ENCODE measurements around the gene SMIM21.

SMIM21 gene

DNA sequence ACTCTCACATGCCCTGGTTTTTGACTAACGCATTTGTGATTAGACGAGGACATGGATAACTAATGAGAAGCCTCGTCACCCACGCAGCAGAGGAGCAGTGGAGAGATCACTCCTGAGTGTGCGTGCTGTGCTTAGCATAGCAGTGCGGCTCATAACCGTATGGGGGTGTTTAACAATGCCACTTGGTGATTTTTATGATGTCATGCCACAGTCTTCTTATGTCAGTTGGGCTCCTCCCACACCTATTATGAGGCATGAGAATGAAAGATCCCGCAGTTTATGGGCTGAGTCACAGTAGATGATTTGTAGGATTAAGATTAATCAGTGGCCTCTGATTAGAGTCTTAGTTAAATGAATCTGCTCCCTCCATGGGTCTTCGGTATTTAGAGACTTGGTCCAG lies 2.5 kb upstream of the SMIM21 start:
- no peak overlapping the region for H3K4me3 ChIP-seq (ENCODE audit: low read depth, low read length)
- DNase-seq (ENCODE audit: low read depth): no peak

DNA sequence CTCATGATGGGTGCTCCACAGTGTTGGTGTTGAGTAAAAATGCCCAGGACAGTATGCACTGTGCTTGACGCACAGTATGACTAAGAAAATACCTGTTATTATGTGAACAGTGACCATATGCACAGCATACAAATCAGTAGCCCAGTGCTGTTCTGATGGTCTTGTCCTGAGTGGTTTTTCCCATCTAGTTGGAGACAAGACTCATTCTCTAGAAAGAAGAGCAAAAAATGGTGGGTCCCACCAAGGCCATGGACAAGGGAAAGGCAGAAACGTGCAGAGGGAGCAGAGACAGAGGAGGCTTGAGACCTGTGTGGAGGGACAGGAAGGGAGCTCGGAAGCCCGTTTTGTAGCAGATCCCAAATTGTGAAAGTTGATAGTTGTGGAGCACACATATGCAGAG lies 987 bp upstream of the SMIM21 start:
- DNase-seq (ENCODE audit: low read depth): no peak
- no peak overlapping the region for H3K4me3 ChIP-seq (ENCODE audit: low read depth, low read length)

DNA sequence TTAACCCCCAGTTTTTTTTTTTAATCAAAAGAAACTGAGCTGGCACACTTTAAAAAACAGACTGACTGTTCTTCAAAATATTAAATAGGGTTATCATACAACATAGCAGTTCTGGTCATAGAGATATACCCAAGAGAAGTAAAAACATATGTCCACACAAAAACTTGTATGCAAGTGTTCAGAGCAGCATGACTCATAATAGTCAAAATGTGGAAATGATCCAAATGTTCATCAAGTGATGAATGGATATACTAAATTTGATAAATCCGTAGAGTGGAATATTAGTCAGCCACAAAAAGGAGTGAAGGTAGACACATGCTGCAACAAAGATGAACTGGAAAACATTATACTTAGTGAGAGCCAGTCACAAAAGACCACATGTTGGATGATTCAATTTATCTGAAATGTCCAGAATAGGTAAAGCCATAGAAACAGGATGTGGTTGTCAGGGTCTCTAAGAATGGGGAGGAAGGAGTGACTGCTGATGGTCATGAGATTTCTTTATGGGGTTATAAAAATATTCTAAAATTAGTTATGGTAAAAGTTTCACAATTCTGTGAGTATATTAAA lies 5.1 kb downstream of the SMIM21 start:
- DNase-seq (ENCODE audit: low read depth): no peak
- no peak overlapping the region for H3K4me3 ChIP-seq (ENCODE audit: low read depth, low read length)

DNA sequence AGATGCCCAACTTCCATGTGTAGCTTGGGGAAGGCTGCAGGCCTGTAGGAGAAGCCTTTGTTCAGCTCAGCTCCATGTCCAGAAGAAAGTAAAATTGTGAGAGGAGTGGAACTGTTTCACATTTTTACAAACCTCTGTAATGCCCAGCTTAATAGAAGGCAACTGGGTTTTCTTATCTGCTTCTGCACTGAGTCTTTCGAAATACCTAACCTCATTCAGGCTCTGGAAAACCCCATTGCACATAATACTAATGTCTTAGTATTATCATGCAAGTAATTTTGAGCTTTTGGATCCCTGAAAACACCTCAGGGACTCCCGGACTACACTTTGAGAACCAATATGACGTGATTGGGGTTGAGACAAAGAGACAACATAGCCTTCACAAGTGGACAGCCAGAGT lies 5.8 kb downstream of the SMIM21 start:
- no peak overlapping the region for H3K4me3 ChIP-seq (ENCODE audit: low read depth, low read length)
- no peak for DNase-seq (ENCODE audit: low read depth)

DNA sequence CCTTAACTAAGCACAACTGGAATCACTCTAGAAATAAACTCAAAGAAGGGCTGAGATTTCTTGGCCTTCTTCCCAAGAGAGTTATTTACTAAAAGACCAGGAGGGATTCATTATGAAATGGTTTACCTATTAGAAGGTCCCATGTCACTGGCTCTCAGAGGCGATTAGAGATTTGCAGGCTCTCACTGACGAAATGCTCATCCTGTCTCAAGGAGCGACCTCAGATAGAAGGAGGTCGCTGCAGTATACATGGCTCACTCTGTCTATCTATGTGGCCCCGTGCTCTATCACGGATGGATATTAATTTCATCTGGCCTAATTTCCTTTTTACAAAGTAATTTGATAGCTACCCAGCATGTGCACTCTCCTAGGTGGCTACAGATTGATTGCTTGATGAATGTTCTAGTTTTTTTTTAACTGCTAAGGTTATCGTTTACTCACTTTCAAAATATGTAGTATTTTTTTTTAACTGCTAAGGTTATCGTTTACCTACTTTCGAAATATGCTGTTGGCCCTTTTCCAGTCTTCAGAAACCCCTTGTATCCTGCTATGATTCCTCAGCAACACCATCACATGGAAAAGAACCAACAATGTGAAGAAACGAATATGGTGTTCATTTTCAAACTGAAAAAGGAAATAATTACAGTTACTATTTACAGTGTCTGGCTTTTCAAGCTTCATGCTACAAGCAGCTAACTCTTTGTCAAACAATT lies 9.1 kb downstream of the SMIM21 start:
- no peak for DNase-seq (ENCODE audit: low read depth)
- H3K4me3 ChIP-seq (ENCODE audit: low read depth, low read length): no peak overlapping the region

DNA sequence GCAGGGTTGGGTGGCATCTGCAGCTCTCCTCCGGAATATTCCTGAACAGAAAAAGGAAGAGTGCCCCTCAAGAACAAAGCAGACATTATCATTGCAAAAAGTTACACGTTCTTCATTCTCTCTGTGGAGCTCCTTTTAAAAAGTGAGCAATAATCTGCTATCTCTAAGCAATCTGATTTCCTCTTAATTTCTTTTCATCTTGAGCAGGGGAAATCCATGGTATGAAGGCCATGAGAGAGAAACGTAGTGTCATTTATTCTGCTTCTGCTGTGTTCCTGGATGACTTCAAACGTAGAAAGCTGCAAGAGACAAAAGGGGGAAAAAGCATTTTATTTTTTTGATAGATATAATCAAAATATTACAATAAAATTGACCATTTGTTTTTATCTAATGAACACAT lies 16.9 kb downstream of the SMIM21 start:
- H3K4me3 ChIP-seq (ENCODE audit: low read depth, low read length): no peak overlapping the region
- no peak for DNase-seq (ENCODE audit: low read depth)

DNA sequence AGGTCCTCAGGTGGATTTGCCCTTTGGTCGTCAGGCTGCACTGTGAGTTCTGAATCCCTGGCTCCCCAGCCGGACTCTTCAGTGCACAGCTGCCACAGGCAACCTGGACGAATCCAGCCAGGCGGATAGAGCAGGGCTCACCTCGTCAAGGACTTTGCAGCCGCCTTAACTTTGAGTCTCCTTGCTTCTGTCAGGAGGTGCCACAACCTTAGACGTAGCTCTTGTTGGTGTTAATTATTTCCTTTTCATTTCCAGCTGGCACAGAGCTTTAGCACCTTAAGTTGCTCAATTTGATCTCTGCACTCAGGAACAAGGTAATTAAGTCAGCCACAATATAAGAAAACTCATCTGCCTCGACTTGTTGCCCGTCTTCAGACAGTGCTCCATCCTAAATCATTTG lies 17.7 kb downstream of the SMIM21 start:
- no peak overlapping the region for H3K4me3 ChIP-seq (ENCODE audit: low read depth, low read length)
- no peak for DNase-seq (ENCODE audit: low read depth)

DNA sequence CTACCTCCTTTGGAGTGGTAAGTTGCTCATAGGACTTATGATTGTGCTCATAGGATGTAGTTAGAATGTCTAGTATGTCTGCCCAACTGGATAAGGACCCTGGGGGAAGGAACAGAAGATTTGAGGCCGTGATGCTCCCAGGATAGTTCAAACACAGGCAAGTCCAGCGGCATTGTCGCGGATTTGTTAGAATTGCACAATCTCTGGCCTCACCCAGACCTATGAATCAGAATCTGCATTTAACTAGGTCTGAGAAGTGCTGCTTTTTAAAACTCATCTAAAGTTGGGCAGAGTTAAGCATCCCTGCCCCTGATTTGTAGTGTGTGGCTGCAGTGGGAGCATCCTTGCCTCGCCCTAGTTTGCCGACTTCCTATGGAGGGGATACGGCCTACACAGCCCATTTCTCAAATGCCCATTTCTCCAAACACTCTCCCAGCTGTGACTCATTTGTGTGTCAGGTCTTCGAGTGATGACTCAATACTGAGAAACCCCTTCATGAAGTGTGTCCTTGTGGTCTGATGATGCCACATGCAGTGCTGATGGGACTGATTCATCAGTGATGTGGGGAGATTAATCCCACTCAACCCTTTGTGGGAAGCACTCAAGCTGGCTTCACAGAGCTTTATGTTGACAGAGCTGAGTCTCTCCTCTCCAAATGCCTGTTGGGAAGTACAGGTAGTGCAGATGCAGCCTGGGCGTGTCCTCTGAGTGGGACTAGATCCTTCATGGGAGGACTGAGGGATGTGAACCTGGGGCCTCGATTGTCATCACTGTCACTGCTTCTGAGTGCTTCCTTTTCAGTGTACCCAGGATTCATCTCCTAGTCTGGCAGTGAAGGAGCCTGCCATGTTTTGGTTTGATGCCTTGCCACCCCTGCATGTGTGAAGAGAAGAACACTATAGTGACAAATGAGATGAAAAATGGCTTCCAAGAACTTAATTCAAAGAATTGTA lies 18.7 kb downstream of the SMIM21 start:
- peak; percentile 99 for DNase-seq (ENCODE audit: low read depth)
- H3K4me3 ChIP-seq (ENCODE audit: low read depth, low read length): no peak overlapping the region

DNA sequence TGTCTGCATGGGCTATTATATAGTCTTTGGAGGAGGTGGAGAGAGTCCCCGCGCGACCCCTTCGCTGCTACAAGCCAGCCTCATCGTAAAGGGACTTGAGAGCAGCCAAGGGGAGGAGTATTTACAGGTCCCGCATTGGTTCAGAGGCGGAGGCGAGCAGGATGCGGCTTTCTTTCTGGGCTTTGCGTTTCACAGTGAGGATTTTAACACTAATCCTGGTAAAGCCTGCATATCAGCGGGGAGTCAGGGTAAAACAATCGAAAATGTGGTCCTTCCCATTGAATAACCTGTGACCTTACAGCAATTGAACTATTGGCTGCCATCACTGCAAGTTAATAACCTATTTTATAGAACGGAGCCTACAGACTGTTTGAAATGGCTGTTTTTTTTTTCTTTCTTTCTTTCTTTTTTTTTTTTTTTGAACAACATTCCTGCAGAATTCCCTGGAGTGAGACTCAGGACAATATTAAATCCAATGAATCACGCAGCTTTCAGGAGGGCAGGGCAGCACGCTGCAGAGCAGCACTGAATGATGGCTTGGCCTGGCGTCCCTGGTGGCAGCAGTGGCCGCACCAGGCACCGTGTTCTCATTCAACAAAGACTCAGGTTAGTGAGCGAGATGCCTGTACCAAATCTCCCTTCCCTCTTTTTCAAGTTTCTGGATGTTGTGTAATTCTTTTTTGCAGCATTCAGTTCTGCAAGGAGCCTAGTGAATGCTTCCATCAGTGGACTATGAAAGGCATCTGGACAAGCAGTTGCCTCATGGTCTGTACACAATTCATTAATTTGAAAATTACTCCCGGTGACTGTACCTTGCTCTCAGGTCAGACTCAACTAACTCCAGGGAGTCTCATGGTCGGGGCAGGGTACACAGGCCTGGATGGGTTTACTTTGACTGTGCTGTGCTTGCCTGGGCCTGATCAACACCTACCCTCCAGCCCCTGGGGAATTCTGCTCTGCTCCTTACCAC lies 19.8 kb downstream of the SMIM21 start:
- no peak overlapping the region for H3K4me3 ChIP-seq (ENCODE audit: low read depth, low read length)
- peak; percentile 42 for DNase-seq (ENCODE audit: low read depth)

DNA sequence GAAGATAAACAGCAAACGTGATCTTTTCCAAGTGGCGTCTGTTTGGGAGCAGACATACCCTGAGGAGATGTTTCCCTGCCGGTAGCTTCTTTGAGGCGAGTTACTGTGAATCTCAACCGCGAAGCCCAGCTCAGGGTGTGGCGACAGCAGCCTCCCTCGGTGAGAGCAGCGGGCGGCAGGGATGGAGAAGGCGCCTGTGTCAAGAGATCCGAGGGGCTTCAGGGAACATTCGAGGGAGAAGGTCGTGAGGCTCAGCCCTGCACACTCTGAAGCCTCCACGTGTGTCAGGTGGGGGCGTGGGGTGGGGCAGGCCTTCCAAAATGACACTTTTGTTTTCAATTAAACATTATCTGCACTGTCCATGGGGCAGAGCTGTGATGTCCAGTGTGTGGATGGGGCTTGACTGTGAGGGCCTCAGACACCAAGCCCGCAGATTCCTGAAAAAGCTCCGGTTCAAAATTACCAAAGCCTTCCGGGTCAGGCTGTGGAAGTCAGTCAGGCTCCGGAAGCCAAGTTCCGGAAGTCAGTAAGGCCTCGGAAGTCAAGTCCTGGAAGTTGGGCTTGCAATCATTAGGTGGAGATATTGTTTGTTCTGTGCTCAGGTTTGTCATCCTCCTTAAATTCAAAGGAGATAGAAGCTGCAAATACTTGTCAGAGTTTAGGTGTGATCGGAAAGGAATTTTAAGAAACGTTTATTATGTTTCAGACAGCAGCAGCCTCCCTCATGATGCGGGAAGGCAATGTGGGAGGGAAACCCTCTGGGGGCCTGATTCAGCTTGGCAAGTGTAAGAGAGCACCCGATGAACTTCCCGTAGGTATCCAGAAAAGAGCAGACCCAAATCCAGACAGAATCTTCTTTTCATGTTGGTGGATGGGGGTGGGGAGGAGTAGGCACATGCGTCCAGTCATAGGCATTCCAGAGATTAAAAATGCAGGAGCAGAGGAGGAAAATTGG lies 20.7 kb downstream of the SMIM21 start:
- no peak for DNase-seq (ENCODE audit: low read depth)
- no peak overlapping the region for H3K4me3 ChIP-seq (ENCODE audit: low read depth, low read length)

DNA sequence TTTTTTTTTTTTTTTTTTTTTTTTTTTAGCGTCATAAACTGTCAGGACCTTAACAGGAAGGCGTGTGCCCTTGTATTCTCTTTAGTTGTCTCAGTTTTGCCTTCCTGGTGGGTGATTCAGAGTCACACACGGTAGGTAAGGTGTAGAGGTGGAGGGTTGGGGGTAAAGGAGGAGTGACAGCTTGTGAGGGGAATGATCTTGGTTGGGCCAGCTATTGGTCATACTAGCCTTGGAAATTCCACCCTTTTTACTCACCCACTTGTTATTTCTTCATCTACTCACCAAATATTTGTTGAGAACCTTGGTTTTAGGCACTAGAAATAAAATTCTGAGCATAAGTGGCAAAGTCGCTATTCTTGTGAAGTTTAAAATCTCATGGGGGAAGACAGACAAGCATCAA lies 22.2 kb downstream of the SMIM21 start:
- H3K4me3 ChIP-seq (ENCODE audit: low read depth, low read length): no peak overlapping the region
- no peak for DNase-seq (ENCODE audit: low read depth)

DNA sequence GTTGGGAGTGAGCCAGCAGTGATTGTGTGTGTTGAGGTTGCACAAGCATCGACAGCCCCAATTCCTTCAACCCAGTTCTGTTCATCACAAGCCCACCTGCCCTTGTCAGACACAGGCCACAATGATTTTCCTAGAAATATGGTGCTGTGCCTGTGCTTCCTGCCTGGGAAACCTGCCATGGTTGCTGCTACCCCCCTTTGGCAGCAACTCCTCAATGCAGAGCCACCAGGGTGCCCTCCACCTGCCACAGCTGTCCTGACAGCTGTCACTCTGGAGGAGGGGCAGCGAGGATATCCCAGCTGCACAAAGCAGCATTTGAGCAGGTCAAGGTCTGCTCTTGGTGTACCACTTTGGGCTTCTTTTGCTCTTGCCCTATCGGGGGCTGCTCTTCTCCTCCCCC lies 27.1 kb downstream of the SMIM21 start:
- H3K4me3 ChIP-seq (ENCODE audit: low read depth, low read length): no peak overlapping the region
- DNase-seq (ENCODE audit: low read depth): no peak

DNA sequence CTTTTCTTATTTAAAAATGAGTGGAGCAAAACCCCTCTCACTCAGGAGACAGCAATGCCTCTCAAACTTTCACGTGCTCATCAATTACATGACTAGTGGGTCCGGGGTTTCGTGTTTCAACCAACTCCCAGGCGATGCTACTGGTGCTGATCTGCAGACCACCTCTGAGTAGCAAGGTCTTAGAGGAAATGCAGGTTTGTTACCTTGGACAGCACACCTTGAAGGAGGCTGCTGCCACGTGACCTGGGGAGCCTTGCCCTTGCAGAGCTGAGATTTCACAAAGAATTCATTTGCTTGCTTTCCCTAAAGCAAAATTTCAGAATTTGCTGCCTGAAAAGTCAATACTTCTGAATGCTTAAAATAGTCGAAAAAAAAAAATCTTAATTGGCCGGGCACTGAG lies 32.4 kb downstream of the SMIM21 start:
- H3K4me3 ChIP-seq (ENCODE audit: low read depth, low read length): no peak overlapping the region
- DNase-seq (ENCODE audit: low read depth): no peak

DNA sequence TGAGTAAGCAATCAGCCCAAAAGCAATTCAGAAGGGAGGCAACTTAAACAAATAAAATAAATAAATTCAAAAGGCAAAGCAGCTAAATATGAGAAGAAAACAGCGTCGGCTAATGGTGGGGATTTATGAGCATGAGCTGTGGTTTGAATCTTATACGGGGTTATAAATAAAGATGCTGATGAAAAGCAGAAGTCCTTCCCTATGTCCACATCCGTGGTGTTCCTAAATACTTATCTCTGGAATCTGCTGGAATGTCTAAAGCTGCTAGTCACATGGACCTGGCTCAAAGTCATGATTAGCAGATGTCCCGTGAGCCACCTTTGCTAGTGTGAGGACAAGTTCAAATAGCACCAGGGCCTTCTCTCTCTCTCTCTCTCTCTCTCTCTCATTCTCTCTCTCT lies 33.8 kb downstream of the SMIM21 start:
- H3K4me3 ChIP-seq (ENCODE audit: low read depth, low read length): no peak overlapping the region
- no peak for DNase-seq (ENCODE audit: low read depth)

DNA sequence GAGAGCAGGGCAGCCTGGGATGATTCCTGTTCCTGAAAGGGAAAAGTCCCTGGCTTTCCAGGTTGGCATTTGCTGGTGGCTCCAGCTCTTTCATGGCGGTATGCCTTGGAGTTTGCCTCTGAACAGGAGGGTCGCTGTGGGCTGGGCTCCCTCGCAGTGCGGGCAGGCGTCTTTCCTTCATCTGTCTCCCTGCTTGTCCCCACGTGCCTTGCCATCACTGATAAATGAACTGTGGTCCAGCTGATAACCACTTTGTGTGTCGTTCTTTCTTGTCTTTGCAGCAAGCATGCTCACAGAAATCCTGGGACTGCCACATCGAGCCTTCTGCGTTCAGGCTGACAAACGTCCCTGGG lies 35.3 kb downstream of the SMIM21 start:
- H3K4me3 ChIP-seq (ENCODE audit: low read depth, low read length): no peak overlapping the region
- DNase-seq (ENCODE audit: low read depth): no peak

DNA sequence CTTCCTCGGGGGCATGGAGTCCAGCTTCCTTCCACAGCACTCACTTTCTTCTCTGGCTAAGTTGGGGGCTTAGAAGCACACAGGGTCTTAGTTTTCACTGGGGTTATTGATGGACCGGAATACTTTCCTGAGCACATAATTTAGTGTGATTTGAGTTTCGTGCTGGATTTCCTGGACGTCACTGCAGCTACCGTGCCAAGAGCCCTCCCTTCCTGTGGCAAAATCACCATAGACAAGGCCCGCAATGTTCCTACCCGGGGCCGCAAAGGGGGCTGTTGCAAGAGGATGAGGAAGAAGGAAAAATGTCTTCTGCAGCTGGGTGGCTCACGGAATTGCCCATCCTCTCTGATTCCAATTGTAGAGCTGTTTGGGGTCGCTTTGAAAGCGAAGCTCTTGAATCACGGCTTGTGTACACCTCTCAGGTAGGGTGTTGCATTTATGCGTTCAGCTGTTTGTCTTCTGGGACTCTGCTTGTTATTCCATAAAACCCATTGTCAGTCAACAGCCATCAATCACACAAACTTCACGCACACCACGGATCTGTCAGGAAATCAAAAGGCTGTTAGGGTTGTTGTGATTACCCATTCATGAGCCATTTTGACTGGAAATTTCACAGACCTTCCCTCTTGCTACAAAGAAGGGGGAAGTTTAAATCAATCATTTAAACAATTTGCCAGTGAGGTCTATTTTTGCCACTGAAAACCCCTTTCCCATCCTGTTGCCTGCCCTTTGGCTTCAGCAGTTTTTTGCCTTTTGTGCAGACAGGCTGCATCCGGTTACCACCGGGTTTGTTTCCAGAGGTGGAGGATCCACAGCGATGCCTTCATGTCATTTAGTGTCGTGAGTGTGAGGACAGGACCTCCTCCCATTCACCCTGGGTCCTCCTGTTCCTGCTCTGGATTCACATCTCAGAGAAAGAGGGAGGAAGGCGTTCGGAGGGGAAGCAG lies 36.0 kb downstream of the SMIM21 start:
- DNase-seq (ENCODE audit: low read depth): no peak
- H3K4me3 ChIP-seq (ENCODE audit: low read depth, low read length): no peak overlapping the region

DNA sequence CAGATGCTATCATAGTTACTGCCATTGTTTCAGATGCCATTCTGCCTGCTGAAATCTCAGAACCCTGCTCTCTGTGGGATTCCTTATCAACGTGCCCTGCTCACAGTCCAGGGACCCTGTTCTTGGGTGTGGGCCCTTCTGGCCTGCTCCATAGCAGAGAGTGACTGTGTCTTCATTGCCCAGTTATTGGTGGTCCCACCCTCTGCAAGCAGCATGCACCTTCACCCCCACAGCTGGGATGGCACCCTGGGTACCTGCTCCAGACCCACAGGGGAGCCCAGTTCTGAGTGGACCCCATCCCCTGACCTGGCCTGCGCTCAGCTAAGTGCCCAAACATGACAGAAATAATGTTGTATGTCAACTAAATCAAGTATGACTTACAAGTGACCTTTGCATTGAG lies 36.6 kb downstream of the SMIM21 start:
- H3K4me3 ChIP-seq (ENCODE audit: low read depth, low read length): no peak overlapping the region
- no peak for DNase-seq (ENCODE audit: low read depth)

Measured in skeletal muscle cell (primary cell).